ENCODE measurements around the gene CRYBG1. TPM values are rescaled to one million over a fixed set of nuclear protein-coding genes. Genes with fewer than 3 reads are reported as not detected.

The CRYBG1 gene
- total RNA-seq, 1 experiment from 2014 or later = 10.1 TPM

GRCh38 chr6:106553440-106553839, 192.9 kb downstream of the CRYBG1 start (continued):
- no peak for TF ChIP-seq USF1 (CRISPR knock-in tag; IDR thresholded peaks at IDR 0.05)

GRCh38 chr6:106555767-106556166, 195.2 kb downstream of the CRYBG1 start:
- no peak for ATAC-seq
- TF ChIP-seq ZNF396 (CRISPR knock-in tag; IDR thresholded peaks at IDR 0.05; ENCODE audit: borderline replicate concordance) (no peak), ARID4B (CRISPR knock-in tag; IDR thresholded peaks at IDR 0.05; ENCODE audit: borderline replicate concordance) (no peak), HMGA2 (CRISPR knock-in tag; IDR thresholded peaks at IDR 0.05) (no peak), ERG (CRISPR knock-in tag; IDR thresholded peaks at IDR 0.05) (no peak), ZNF138 (CRISPR knock-in tag; conservative IDR thresholded peaks at IDR 0.05) (no peak), MAX (CRISPR knock-in tag; IDR thresholded peaks at IDR 0.05) (no peak), ATF6 (CRISPR knock-in tag; IDR thresholded peaks at IDR 0.05) (no peak), MYBL2 (CRISPR knock-in tag; IDR thresholded peaks at IDR 0.05) (no peak), HMGXB4 (CRISPR knock-in tag; IDR thresholded peaks at IDR 0.05) (no peak), CDX4 (CRISPR knock-in tag; IDR thresholded peaks at IDR 0.05; ENCODE audit: borderline replicate concordance) (no peak), ATF1 (CRISPR knock-in tag; IDR thresholded peaks at IDR 0.05) (no peak), AFF4 (CRISPR knock-in tag; IDR thresholded peaks at IDR 0.05; ENCODE audit: borderline replicate concordance) (no peak), ZBTB21 (CRISPR knock-in tag; IDR thresholded peaks at IDR 0.05; ENCODE audit: borderline replicate concordance) (no peak), SMAD3 (CRISPR knock-in tag; IDR thresholded peaks at IDR 0.05; ENCODE audit: borderline replicate concordance) (no peak)
- H3K36me3 Mint-ChIP-seq = peaks cover 6% of the 10 kb centered on the region
- no peak overlapping the region for H3K4me3 Mint-ChIP-seq
- no peaks in the 10 kb centered on the region for H3K27me3 Mint-ChIP-seq (ENCODE audit: low read depth)
- H3K9me3 Mint-ChIP-seq = peaks cover 6% of the 10 kb centered on the region
- CTCF ChIA-PET = interaction anchor here (1.4 to 2.2 kb wide), 4 partner anchors 8 to 216 kb away, joined by 3 to 8 read pairs (median 4); no protein-coding TSS in a partner anchor
- no peak overlapping the region for H3K27ac Mint-ChIP-seq
- POLR2A ChIA-PET = no interaction called here
- H3K4me1 Mint-ChIP-seq = peaks cover 7% of the 10 kb centered on the region; the same call in 1 of the 2 replicates
- no peak for DNase-seq (ENCODE audit: low spot score)

Data from WTC11 (cell line).